ENCODE measurements around the gene OR2S2.
"Not testable (repeated sequence)": the region's sequence is repeated elsewhere in the genome, so short reads cannot be mapped to it uniquely, and the experiment has no call there.

Gene OR2S2

GRCh38 chr9:35960039-35960655 lies 2.2 kb upstream of the OR2S2 start:
- FAIRE-seq: no peak

DNA sequence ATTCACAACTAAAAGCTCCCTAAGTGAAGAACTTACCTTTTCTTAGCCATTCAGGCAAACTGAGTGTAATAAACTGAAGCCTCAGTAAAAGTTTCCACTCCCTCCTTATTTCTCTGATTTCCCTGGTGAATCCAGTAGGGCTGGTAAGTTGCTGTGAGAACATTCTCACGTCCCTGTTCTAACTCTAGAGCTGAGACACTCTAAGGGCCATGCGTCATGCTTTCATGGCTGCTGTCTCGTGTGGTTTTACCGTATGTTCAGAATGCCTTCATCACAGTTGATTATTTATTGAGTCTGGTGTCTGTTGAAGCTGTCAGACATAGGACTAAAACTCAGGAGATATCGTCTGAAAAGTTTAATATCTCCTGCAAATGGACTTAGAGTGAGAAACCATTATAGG lies 1.3 kb downstream of the OR2S2 start:
- no peak for FAIRE-seq

DNA sequence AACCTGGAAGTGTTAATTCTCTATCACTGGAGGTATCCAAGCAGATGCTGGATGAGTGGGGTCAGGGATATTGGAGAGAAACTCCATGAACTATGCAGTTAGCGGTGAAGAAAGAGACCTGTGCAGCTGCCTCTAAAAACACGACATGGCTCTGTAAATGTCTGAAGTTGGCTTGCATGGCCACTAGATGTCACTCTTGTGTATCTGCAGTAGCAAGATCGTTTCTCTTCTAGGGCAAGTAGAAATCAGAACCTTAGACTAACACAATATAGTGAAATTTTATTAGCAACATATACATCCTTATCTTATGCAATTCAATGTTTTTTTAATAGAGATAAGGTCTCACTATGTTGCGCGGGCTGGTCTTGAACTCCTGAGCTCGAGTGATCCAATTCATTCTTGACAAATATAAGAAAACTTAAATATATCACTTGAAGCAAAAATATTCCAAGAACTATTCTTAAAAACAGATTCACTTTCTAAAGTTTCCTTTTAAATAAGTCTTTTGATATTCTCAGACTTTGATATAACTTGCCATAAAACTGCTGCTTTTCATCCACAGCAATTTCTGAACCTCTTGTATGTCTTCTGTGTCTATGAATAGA lies 2.9 kb downstream of the OR2S2 start:
- peak; percentile 92 for FAIRE-seq

GRCh38 chr9:35952526-35953191 lies 5.3 kb downstream of the OR2S2 start:
- no peak for FAIRE-seq

DNA sequence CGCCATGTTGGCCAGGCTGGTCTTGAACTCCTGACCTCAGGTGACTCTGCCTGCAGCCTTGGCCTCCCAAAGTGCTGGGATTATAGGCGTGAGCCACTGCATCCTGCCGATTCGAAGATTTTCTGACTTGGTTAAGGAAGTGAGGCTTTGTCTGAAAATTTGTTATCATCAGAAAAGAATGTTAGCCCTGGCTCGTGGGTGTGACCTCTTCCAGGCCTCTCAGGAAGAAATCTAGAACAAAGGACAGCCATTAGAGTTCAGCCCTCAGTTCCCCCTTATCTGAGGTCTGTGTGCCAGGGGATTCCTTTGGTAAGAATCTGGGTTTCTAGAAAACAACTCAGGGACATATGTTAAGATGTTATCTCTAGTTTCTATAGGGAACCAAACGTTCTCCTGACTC lies 6.2 kb downstream of the OR2S2 start:
- no peak for FAIRE-seq

- FAIRE-seq: no peak
Measured at GRCh38 chr9:35948901-35949318, 9.0 kb downstream of the OR2S2 start.

DNA sequence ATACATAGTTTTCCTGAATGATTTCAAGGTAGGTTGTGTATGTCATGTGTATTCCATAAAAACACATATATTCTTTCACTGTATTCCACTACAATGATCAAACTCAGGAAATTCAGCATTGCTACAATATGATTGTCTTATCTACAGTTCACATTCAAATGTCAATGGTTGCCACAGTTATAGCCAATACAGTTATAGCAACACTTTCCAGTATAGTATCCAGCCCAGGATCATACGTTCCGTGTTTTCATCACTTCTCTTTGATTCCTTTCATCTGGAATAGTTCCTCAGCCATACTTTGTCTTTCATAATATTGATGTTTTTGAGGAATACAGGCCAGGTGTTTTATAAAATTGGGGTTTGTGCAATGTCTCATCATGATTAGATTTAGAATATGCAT lies 9.5 kb downstream of the OR2S2 start:
- no peak for FAIRE-seq

DNA sequence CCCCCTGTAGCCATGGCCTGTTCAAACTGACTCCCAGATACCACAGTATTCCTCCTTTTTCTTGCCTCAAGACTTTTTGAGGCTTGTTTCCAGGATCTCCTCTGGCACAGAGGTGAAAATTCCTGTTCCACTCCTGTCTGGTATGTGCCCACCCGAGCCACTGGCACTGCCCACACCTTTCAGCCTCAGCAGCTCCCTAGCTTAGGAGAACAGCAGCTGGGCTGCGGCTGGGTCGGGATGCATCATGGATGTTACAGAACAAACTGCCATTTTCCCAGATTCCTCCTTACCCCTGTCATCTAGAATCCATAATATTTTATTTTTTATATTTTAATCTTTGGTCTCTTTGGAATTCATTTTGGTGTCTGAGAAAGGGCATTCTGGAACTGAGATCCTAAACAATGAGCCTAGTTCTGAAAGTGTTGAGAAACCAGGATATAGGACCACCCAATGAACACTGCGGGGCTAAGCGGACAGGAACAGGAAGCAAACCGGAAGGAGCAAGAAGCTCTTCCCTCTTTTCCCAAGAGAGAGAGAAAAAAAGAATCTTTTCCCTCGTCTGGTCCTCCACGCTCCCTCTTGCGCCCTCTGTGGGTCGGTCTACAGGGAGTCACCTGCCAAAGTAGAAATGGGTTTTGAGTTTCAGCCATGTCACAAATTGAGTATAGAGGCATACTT lies 12.5 kb downstream of the OR2S2 start:
- peak; percentile 91 for FAIRE-seq

DNA sequence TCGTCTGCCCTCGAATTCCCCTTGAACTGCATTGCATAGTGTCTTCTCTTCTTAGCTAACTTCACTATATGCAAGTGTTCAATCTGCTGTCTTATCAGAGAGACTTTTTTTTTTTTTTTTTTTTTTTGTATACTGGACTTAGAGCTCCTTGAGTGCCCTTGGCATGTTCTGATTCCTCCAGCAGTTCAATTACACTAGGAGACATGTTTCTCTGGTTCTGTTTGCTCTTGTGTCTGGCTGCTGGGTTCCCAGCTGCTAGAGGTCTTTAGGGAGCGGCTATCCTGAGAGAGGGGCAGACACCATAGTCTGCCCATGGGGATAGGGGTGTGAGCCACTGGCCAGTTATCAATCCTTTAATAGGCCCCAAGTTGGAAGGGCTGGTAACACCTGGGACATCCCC lies 13.1 kb downstream of the OR2S2 start:
- FAIRE-seq: no peak

DNA sequence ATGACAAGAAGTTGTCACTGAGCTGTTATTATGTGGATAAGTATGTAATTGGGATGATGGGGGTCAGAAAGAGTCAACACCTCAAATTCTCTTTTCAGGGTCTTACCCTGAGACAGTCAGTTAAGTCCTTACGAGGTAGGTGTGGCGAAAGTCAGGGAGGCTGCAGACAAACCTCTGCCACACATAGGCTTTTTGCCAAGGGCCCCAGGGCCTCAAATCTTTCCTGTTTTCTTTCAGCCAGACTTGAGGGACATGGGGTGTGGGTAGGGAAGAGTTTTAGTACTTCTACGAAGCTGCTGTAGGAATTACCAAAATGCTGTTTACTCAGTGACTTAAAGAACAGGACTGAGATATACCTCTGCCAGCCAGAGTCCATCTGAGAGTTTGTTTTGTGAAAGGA lies 13.8 kb downstream of the OR2S2 start:
- FAIRE-seq: no peak

GRCh38 chr9:35942286-35942685 lies 15.7 kb downstream of the OR2S2 start:
- no peak for FAIRE-seq

GRCh38 chr9:35940458-35941407 lies 17.2 kb downstream of the OR2S2 start:
- no peak for FAIRE-seq

GRCh38 chr9:35939679-35940250 lies 18.2 kb downstream of the OR2S2 start:
- no peak for FAIRE-seq

GRCh38 chr9:35938474-35939356 lies 19.2 kb downstream of the OR2S2 start:
- FAIRE-seq: no peak

DNA sequence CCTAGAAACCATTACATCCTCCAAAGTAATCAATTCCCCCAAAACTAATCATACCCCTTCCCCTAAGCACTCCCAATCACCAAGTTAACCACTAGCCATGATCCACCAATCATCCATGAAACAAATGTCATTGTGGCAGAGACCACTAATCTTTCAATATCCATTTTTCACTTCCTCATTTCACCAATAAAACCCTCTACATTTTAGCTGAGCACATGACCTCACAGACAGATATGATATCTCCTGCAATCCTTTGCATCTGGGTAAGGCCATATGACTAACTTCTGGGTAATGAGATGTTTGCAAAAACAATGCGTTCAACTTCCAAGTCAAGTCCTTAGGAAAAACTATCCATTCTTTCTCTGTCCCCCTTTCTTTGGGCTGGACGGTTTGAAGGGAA lies 20.7 kb downstream of the OR2S2 start:
- FAIRE-seq: no peak

DNA sequence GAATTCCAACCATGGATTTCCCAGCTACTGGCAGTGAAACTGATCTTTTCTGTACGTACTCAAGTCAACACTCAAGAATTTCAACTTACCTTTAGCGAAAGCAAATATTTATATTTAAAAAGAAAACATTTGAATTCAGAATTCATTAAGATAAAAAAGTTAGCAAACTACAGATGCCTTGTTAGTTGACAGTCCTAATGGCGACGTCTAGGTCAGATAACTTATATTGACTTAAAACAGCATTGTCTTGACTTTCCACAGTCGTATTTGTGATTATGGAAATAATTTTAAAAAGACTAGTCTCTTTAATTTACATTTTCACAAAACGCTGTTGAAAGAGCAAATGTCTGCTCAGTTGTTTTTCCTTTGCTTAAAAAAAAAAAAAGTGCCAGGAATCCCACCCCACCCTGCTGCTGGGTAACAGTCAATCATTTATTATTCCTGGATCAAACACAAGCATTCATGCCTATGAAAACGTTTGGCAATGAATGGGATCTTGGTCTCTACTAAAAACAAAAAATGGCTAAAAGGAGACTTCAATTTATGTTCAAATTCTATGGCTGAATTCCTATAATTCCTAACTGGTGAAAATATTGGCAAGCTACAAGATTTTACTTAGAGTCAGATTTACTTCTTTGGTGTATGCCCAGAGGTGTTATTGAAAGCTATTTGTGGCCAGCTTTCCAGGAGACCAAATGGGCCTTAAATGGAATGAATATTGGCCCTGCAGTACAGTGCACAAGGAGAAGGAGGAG lies 22.0 kb downstream of the OR2S2 start:
- no peak for FAIRE-seq

- FAIRE-seq: no peak
Measured at GRCh38 chr9:35935261-35935660, 22.7 kb downstream of the OR2S2 start.

GRCh38 chr9:35934069-35934468 lies 23.9 kb downstream of the OR2S2 start:
- FAIRE-seq: not testable (repeated sequence)

DNA sequence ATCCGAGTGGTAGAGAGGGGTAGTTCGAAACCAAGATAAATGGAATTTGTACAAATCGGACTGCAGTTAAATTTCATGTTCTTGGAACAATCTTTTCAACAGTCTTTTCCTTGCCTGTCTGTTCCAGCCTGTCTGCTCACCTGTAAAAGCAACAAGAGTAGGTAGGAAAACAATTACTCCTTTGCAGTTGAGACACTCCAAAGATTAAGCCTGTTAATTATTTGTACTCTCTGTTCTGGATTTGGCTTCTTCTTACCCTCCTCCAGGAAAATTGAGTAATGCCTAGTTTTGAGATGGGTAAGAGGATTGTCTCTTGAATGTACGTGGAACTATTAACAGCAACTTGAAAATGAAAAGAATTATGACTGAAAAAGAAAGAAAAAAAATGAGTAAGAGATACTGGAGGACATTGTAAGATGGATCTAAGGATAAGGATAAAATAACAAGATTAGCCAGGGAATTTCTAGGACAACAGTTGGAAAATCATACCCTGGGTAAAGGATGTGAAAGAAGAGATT lies 24.3 kb downstream of the OR2S2 start:
- FAIRE-seq: no peak

GRCh38 chr9:35932735-35933134 lies 25.2 kb downstream of the OR2S2 start:
- no peak for FAIRE-seq
